ENCODE data around the gene OR10R2. TPM values are rescaled to one million over a fixed set of nuclear protein-coding genes. Genes with fewer than 3 reads are reported as not detected.

OR10R2 gene
- total RNA-seq, 1 donor from 2014 or later = not detected

DNA sequence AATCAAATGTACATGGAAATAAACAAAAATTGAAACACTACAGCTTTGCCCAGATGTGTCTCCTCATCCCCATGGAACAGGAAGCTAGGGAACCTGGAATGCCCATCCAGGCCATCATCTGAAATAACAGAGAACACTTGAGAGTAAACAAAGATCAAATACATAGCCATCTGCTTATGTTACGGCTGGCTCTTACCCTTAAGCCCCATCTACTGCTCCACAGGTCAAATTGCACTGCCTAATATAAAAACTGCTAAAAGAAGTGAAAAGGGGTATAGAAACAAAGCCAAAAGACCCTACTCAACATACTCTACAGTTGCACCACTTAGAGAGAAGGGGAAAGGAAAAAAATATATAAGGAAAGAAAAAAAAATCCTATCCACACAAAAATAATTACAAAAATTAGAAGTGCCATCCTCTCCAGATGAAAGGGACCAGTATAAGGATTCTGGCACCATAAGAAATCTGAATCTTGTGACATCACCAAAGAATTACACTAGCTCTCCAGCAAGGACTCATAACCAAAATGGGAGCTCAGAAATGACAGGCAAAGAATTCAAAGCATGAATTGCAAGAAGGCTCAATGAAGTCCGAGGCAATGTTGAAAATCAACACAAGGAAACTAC is 55.3 kb downstream of the OR10R2 start:
- peak; percentile 19 for DNase-seq

Other genes starting within 250 kb of the OR10R2 start
- gene CD1A, start 217.8 kb upstream of the OR10R2 start, total RNA-seq = 1.8 TPM
- 1.7 TPM for gene CD1C, start 182.3 kb upstream of the OR10R2 start, total RNA-seq
- gene CD1B, start 140.7 kb upstream of the OR10R2 start, total RNA-seq = not detected
- gene CD1E, start 118.3 kb upstream of the OR10R2 start, total RNA-seq = 2.7 TPM
- gene OR10T2, start 72.8 kb upstream of the OR10R2 start, total RNA-seq = not detected
- not detected for gene OR10K2, start 46.0 kb upstream of the OR10R2 start, total RNA-seq
- not detected for gene OR10K1, start 10.4 kb upstream of the OR10R2 start, total RNA-seq
- not detected for gene OR6Y1, start 82.2 kb downstream of the OR10R2 start, total RNA-seq
- gene OR6P1, start 98.4 kb downstream of the OR10R2 start, total RNA-seq = not detected
- not detected for gene OR10X1, start 107.7 kb downstream of the OR10R2 start, total RNA-seq
- gene OR10Z1, start 133.0 kb downstream of the OR10R2 start, total RNA-seq = not detected
- gene SPTA1, start 214.5 kb downstream of the OR10R2 start, total RNA-seq = 10.6 TPM
- not detected for gene OR6K2, start 228.4 kb downstream of the OR10R2 start, total RNA-seq
- not detected for gene OR6K3, start 248.5 kb downstream of the OR10R2 start, total RNA-seq

Data from skin of body (tissue), 2 donors.